HG02571 (cell line): ENCODE results near the gene MAPK1.
A peak's percentile ranks its signal among the peaks of the same experiment; 100 is the strongest.
"Not testable (repeated sequence)": the region's sequence is repeated elsewhere in the genome, so short reads cannot be mapped to it uniquely, and the experiment has no call there.

Experiments
- ATAC-seq: cut with Tn5 transposase; IDR thresholded peaks from one replicate; pipeline ENCODE4 v1.9.1; 2021; ENCODE audit warnings: mild to moderate bottlenecking, moderate library complexity; ENCODE audit not compliant: unreplicated experiment

Gene MAPK1

DNA sequence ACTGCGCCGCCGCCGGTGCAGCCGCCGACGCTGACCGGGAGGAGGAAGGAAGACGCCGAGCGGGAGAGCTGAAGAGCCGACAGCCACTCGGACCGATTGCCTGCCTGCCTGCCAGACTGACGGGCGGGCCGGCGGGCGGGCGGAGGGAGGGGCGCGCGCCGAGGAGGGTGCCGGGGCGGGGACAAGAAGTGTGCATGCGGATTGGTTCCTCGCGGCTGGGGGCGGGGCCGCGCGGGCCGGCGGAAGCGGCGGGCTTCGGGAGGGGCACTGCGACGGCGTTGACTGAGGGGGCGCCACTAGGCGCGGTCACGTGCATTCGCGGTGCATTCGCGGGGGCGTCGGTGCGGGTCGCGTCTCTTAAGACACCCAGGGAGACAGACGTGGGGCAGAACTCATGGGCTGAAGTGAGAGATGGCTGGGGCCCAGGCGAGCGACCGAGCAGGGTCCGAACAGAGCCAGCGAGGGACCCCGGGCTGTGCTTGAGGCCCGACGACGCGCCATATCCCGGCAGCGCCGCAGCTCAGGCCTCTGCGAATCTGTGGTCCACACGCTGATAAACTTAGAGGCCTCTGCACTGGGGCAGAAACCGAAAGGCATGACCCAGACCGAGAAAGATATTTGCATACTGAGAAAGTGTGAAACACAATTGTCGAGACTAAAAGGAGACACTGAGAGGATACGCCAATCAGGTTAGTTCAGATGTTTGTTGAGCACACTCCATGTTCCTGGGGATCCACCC, at the start of gene MAPK1:
TSS of gene MAPK1 (minus strand) at position 118 of the 739 bp plus-strand sequence. CDS start 205 bp downstream, outside the sequence.
- peak; percentile 81 for ATAC-seq

DNA sequence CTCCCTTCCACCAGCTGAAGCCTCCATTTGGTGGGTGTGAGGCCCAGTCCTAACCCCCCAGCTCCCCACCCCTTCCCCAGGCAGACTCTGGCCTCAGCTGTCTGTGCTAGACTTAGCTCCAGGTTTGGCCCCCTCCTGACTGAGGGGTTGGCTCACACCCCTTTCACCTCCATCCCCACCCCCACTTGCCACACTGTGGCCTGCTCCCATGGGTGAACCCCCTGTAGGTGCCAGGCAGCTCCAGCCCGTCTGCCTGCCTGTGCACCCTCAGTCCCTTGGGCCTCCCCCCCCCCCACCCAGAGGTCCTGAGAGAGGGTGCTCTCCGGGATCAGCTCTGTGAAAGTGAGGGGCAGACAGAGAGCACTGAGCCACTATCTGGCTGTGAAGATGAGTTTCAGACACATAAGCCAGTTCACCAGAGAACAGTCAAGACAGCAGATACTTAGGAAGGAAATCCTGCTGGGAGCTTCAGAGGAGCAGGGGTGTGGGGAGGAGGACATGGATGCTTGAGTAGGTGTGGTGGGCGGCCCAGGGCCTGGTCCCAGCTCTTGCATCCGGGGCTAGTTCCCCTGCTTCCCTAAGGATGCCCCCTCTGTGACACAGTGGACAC, 49.0 kb upstream of the MAPK1 start:
- ATAC-seq: no peak

DNA sequence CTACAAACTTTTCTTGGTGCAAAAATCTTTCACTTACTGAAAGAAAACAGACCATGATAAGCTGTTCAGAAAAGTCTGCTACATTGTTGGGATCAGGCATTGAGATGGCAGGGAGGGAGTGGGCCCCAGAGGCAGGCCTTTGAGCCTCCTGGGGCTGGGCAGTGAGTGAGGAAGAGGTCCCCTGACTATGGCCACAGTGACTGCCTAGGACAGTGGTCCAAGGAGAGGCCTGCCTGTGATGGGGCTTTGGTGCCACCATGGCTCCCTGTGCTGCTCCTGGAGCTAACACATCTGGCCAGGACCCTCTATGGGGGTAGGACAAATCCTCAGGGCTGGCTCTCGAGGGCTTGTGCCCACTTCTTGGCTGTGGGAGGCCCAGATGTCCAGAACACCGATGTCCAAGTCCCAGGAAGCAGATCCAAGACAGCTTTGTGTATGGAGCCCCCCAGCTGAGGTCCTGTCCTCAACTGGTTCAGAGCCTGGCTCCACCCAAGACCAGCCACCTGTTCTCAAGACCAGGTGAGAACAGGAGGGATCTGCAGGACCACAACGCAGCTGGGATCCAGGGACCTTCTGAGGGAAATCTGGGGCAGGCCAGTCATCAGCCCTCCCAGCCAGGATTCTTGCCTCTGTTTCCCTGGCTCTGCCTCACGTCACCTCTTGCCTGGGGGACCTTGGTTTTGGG, 48.3 kb upstream of the MAPK1 start:
- ATAC-seq: no peak

GRCh38 chr22:21914033-21914642, 46.7 kb upstream of the MAPK1 start:
- ATAC-seq: not testable (repeated sequence)

DNA sequence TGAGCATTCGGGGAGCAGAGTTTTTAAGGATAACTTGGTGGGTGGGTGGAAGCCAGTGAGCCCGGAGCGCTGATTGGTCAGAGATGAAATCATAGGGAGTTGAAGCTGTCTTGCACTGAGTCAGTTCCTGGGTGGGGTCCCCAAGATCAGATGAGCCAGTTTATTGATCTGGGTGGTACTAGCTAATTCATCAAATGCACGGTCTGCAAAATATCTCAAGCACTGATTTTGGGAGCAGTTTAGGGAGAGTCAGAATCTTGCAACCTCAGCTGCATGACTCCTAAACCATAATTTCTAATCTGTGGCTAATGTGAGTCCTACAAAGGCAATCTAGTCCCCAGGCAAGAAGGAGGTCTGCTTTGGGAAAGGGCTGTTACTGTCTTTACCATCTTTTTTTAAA, 42.9 kb upstream of the MAPK1 start:
- ATAC-seq: not testable (repeated sequence)

- ATAC-seq: no peak
Observed at GRCh38 chr22:21909871-21910270, 42.4 kb upstream of the MAPK1 start.

- no peak for ATAC-seq
Observed at GRCh38 chr22:21907638-21908522, 40.4 kb upstream of the MAPK1 start.

GRCh38 chr22:21905234-21905633, 37.8 kb upstream of the MAPK1 start:
- ATAC-seq: not testable (repeated sequence)

- ATAC-seq: no peak
Observed at GRCh38 chr22:21904250-21904789, 36.9 kb upstream of the MAPK1 start.

GRCh38 chr22:21903283-21903682, 35.8 kb upstream of the MAPK1 start:
- ATAC-seq: no peak

DNA sequence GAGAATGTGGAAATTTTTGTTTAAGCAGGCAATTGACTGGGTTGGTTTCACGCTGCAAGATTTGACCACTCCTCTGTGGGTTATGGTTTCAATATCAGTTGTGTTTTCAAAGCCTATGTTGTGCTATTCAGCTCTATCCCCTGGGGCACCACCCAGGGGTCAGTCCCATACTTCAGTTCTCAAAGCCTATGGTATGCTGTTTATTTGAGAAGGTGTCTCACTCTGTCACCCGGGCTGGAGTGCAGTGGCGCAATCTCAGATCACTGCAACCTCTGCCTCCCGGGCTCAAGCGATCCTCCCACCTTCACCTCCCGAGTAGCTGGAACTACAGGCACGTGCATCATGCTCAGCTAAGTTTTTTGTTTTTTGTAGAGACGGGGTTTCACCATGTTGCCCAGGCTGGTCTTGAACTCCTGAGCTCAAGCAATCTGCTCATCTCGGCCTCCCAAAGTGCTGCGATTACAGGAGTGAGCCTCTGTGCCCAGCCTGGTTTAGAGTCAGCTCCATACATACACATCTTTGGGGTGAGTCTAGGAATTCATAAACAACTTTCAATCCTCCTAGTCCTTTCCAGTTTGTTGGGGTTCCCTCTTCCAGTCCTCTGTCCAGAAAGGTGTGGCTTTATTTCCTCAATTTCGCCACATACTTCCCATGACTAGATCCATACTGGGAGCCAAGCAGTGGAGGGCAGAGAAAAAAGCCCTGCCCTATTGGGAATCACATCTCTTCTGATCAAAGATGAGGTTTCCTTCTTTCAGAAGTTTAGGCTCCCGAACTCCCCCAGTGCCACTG, 35.0 kb upstream of the MAPK1 start:
- ATAC-seq: no peak

GRCh38 chr22:21898354-21898896, 31.0 kb upstream of the MAPK1 start:
- no peak for ATAC-seq

- no peak for ATAC-seq
Observed at GRCh38 chr22:21896951-21897513, 29.6 kb upstream of the MAPK1 start.

DNA sequence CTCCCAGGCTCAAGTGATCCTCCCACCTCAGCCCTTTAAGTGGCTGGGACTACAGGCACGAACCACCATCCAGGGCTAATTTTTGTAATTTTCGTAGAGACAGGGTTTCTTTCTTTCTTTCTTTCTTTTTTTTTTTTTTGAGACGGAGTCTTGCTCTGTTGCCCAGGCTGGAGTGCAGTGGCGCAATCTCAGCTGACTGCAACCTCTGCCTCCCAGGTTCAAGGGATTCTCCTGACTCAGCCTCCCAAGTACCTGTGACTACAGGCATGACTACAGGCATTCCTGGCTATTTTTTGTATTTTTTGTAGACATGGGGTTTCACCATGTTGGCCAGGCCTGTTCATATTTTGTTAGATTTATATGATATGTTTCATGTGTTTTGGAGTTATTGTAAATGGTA, 28.8 kb upstream of the MAPK1 start:
- not testable (repeated sequence) for ATAC-seq

GRCh38 chr22:21894799-21895198, 27.4 kb upstream of the MAPK1 start:
- ATAC-seq: no peak

DNA sequence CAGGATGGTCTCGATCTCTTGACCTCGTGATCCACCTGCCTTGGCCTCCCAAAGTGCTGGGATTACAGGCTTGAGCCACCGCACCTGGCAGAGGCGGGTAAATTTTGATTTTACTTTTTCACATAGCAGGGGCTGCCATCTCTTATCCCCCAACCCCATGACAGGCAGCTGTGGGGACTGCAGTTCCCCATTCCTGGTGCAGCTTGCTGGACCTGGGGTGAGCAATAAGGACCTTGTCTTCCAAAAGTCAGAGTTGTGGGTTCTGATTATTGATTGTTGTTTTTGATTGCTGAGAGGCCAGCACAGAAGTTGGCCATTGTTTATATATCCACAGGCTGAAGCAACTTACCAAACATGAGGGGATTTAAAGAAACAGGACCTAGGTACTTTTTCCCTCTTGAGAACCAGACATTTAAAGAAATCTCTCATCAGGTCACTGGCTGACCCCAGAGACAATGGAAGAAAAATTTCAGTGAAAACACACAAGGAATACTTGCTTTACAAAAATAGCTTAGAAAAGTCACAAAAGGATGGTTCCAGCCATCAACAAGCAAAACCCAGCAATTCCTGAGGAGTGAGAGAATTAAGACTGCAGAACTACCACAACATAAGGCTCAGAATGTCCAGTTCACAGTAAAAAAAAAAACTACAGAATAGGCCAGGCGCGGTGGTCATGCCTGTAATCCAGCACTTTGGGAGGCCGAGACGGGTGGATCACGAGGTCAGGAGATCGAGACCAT, 22.0 kb upstream of the MAPK1 start:
- ATAC-seq: no peak

- no peak for ATAC-seq
Observed at GRCh38 chr22:21887841-21888240, 20.4 kb upstream of the MAPK1 start.

GRCh38 chr22:21883930-21884329, 16.5 kb upstream of the MAPK1 start:
- ATAC-seq: not testable (repeated sequence)
